Osteocyte (in vitro differentiated cells): ENCODE data around the gene NFX1. TPM values are rescaled to one million over a fixed set of nuclear protein-coding genes. Genes with fewer than 3 reads are reported as not detected.

Experiments
- DNase-seq: peaks from one replicate; pipeline ENCODE4 v3.0.0; 2021; ENCODE audit warnings: mixed read lengths; ENCODE audit not compliant: unreplicated experiment; ENCODE audit errors: extremely low spot score
- H3K27ac Mint-ChIP-seq: one replicate; pipeline ENCODE4 v1.8.0; 2021; ENCODE audit warnings: mild to moderate bottlenecking, mixed read lengths; ENCODE audit not compliant: unreplicated experiment
- H3K27me3 Mint-ChIP-seq: one replicate; pipeline ENCODE4 v1.8.0; 2021; ENCODE audit warnings: mixed read lengths; ENCODE audit not compliant: unreplicated experiment
- H3K36me3 Mint-ChIP-seq: one replicate; pipeline ENCODE4 v1.8.0; 2021; ENCODE audit warnings: mixed read lengths; ENCODE audit not compliant: unreplicated experiment
- H3K4me1 Mint-ChIP-seq: one replicate; pipeline ENCODE4 v1.8.0; 2021; ENCODE audit warnings: mixed read lengths; ENCODE audit not compliant: unreplicated experiment
- H3K4me3 Mint-ChIP-seq: one replicate; pipeline ENCODE4 v1.8.0; 2021; ENCODE audit warnings: mild to moderate bottlenecking, moderate library complexity, mixed read lengths; ENCODE audit not compliant: unreplicated experiment
- H3K9me3 Mint-ChIP-seq: one replicate; pipeline ENCODE4 v1.8.0; 2021; ENCODE audit warnings: mixed read lengths; ENCODE audit not compliant: unreplicated experiment
- total RNA-seq: library from RNA; stranded (reverse); gene quantifications from 2 replicates; pipeline ENCODE4 v1.2.1, GENCODE V29; 2021
- TF ChIP-seq, protein P1 (sequence below): fragments of 200-600 bp; sonication (generic); IDR thresholded peaks from 2 replicates; pipeline ENCODE4 v1.5.0; 2021; ENCODE audit warnings: antibody characterized with exemption, mild to moderate bottlenecking, moderate library complexity

The NFX1 gene
- total RNA-seq, 1 donor from 2014 or later, result 36.1 TPM

DNA sequence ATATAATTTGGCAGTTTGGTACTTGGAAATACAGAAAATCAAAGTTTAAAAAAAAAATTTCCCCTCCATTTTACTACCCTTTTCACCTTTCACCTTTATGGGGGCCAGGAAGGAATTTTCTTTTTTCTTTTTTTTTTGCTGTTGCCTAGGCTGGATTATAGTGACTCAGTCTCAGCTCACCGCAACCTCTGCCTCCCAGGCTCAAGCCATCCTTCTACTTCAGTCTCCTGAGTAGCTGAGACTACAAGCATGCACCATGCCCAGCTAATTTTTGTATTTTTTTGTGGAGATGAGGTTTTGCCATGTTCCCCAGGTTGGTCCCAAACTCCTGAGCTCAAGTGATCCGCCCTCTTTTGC is 16.4 kb upstream of the NFX1 start:
- no peaks in the 10 kb centered on the region for H3K9me3 Mint-ChIP-seq
- no peaks in the 10 kb centered on the region for H3K27me3 Mint-ChIP-seq
- DNase-seq, result peak; percentile 23
- TF ChIP-seq, protein P1, sequence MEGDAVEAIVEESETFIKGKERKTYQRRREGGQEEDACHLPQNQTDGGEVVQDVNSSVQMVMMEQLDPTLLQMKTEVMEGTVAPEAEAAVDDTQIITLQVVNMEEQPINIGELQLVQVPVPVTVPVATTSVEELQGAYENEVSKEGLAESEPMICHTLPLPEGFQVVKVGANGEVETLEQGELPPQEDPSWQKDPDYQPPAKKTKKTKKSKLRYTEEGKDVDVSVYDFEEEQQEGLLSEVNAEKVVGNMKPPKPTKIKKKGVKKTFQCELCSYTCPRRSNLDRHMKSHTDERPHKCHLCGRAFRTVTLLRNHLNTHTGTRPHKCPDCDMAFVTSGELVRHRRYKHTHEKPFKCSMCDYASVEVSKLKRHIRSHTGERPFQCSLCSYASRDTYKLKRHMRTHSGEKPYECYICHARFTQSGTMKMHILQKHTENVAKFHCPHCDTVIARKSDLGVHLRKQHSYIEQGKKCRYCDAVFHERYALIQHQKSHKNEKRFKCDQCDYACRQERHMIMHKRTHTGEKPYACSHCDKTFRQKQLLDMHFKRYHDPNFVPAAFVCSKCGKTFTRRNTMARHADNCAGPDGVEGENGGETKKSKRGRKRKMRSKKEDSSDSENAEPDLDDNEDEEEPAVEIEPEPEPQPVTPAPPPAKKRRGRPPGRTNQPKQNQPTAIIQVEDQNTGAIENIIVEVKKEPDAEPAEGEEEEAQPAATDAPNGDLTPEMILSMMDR, result no peak
- no peak overlapping the region for H3K27ac Mint-ChIP-seq
- peaks cover 54% of the 10 kb centered on the region for H3K36me3 Mint-ChIP-seq
- no peak overlapping the region for H3K4me3 Mint-ChIP-seq
- H3K4me1 Mint-ChIP-seq, result no peaks in the 10 kb centered on the region

DNA sequence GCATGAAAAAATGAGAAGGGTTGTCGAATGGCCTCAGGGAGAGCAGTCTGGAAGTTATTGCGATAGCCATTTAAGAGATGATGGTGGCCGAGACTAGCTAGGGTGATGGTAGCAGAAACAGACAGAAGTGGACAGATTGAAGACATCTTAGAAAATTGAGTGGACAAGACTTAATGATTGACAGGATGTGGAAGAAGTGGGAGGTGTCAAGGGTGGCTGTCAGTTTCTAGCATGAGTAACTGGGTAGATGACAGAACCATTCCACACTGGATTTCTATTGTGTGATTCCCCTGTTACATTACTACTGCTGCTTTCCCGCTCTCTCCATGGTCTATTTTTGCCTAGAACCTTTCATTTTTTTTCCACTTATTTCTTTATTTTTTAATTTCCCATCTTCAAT is 12.8 kb upstream of the NFX1 start:
- peaks cover 57% of the 10 kb centered on the region for H3K36me3 Mint-ChIP-seq
- no peaks in the 10 kb centered on the region for H3K9me3 Mint-ChIP-seq
- H3K4me1 Mint-ChIP-seq, result no peaks in the 10 kb centered on the region
- TF ChIP-seq, protein P1, result no peak
- no peaks in the 10 kb centered on the region for H3K27me3 Mint-ChIP-seq
- DNase-seq, result peak; percentile 44
- H3K27ac Mint-ChIP-seq, result no peak overlapping the region
- no peak overlapping the region for H3K4me3 Mint-ChIP-seq

DNA sequence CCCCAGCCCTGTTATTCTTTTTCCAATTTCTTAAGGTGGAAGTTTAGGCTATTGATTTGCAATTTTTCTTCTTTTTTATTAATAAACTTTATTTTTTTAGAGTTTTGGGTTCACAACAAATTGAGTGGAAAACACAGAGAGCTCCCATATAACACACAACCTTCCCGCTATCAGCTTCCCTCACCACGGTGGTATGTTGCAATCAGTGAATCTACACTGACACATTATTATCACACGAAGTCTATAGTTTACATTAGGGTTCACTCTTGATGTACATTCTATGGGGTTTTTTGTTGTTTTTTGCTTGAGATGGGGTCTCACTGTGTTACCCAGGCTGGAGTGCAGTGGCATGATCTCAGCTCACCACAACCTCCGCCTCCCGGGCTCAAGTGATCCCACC is 4.8 kb upstream of the NFX1 start:
- Mint-ChIP-seq H3K36me3 (peaks cover 13% of the 10 kb centered on the region), H3K4me1 (peaks cover 6% of the 10 kb centered on the region), H3K27me3 (no peaks in the 10 kb centered on the region), H3K4me3 (no peak overlapping the region), H3K9me3 (no peaks in the 10 kb centered on the region), H3K27ac (no peak overlapping the region)
- TF ChIP-seq, protein P1, result no peak
- DNase-seq, result no peak

DNA sequence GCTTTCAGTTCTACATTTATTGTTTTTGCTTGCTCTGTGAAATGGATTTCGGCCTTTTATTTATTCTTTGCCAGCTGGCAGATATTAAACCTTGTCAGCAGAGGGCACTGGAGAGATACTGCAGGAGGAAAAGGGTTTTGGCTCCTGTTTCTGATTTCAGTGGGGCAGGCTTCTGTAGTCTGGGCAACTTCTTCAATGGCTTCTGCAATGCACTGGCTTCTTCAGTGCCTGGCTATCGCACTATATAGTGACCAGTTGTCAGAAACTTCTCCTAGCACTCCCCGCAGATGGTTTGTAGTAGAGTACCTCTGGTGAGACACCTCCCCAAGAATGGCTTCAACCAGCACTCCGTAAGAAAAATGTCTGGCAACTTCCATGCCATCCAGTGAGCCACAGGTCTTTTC is 3.2 kb upstream of the NFX1 start:
- no peak overlapping the region for H3K4me3 Mint-ChIP-seq
- H3K27me3 Mint-ChIP-seq, result no peaks in the 10 kb centered on the region
- H3K4me1 Mint-ChIP-seq, result peaks cover 18% of the 10 kb centered on the region
- TF ChIP-seq, protein P1, result peak; percentile 77
- peak; percentile 80 for DNase-seq
- peak overlapping the region; percentile 52 for H3K27ac Mint-ChIP-seq
- no peaks in the 10 kb centered on the region for H3K9me3 Mint-ChIP-seq
- peaks cover 3% of the 10 kb centered on the region for H3K36me3 Mint-ChIP-seq

DNA sequence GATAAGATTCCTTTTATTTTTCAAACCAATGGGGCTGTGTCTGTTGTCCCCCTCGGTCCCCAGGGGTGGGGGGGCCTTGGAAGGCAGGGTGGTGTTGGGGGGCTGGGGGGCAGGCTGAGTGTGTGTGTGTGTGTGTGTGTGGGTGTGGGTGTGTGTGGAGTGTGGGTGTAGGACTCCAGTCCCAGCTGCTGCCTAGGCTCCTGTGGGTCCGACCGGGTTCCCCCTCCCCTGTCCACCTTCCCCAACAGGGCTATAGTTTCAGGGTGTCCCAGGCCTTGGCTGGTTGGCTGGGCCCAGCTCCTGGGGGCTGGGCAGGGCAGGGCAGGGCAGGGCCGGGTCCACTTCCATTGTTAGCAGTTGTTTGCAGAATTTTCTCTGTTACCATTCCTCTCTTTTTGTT is 2.1 kb upstream of the NFX1 start:
- H3K9me3 Mint-ChIP-seq, result no peaks in the 10 kb centered on the region
- H3K4me3 Mint-ChIP-seq, result no peak overlapping the region
- H3K36me3 Mint-ChIP-seq, result no peaks in the 10 kb centered on the region
- peak overlapping the region; percentile 57 for H3K27ac Mint-ChIP-seq
- no peaks in the 10 kb centered on the region for H3K27me3 Mint-ChIP-seq
- no peak for DNase-seq
- peaks cover 29% of the 10 kb centered on the region for H3K4me1 Mint-ChIP-seq
- TF ChIP-seq, protein P1, result no peak
